Measurements from ENCODE around the gene FOXQ1. TPM values are rescaled to one million over a fixed set of nuclear protein-coding genes. Genes with fewer than 3 reads are reported as not detected.

Gene FOXQ1
- total and polyA plus RNA-seq, 2 of the 13 experiments (the other 11 are each of a cell fraction or from before 2014, with no cell fraction given), result 35.2 to 39.8 TPM

- TF ChIP-seq LCORL (IDR thresholded peaks at IDR 0.05) (peak; percentile 71; the same call in 1 of the 2 replicates), LCORL (CRISPR knock-in tag; IDR thresholded peaks at IDR 0.05) (peak; percentile 98), ZNF850 (CRISPR knock-in tag; conservative IDR thresholded peaks at IDR 0.05) (no peak), ZNF17 (CRISPR knock-in tag; IDR thresholded peaks at IDR 0.05) (no peak; the same call in 1 of the 2 replicates), ZFY (CRISPR knock-in tag; IDR thresholded peaks at IDR 0.05) (peak; percentile 71), ZNF563 (CRISPR knock-in tag; IDR thresholded peaks at IDR 0.05) (no peak), TOPORS (CRISPR knock-in tag; IDR thresholded peaks at IDR 0.05) (peak; percentile 90), ZNF263 (CRISPR knock-in tag; IDR thresholded peaks at IDR 0.05) (peak; percentile 81), ZHX1 (CRISPR knock-in tag; IDR thresholded peaks at IDR 0.05; ENCODE audit: low read depth) (peak; percentile 93; the same call in 1 of the 2 replicates), ZNF326 (CRISPR knock-in tag; IDR thresholded peaks at IDR 0.05; ENCODE audit: borderline replicate concordance) (no peak), ZNF335 (CRISPR knock-in tag; IDR thresholded peaks at IDR 0.05) (peak; percentile 80), ZFP82 (CRISPR knock-in tag; IDR thresholded peaks at IDR 0.05; ENCODE audit: borderline replicate concordance) (peak; percentile 89), PRDM4 (CRISPR knock-in tag; IDR thresholded peaks at IDR 0.05; ENCODE audit: borderline replicate concordance) (no peak), KMT2B (CRISPR knock-in tag; IDR thresholded peaks at IDR 0.05) (peak; percentile 85), ZNF460 (CRISPR knock-in tag; IDR thresholded peaks at IDR 0.05; ENCODE audit: borderline replicate concordance) (peak; percentile 93), BATF2 (CRISPR knock-in tag; IDR thresholded peaks at IDR 0.05) (no peak), ZBTB1 (CRISPR knock-in tag; IDR thresholded peaks at IDR 0.05; ENCODE audit: borderline replicate concordance) (no peak), ARNT (IDR thresholded peaks at IDR 0.05) (no peak), ZNF180 (CRISPR knock-in tag; IDR thresholded peaks at IDR 0.05; ENCODE audit: borderline replicate concordance, low read depth) (no peak), CENPT (CRISPR knock-in tag; IDR thresholded peaks at IDR 0.05; ENCODE audit: low read depth) (no peak), ZNF383 (CRISPR knock-in tag; IDR thresholded peaks at IDR 0.05; ENCODE audit: borderline replicate concordance) (no peak; the same call in 1 of the 2 replicates), ARNTL (CRISPR knock-in tag; IDR thresholded peaks at IDR 0.05) (peak; percentile 95), KDM3A (CRISPR knock-in tag; IDR thresholded peaks at IDR 0.05; ENCODE audit: low read depth) (peak; percentile 97), ZSCAN31 (CRISPR knock-in tag; IDR thresholded peaks at IDR 0.05; ENCODE audit: low read depth) (peak; percentile 26; the same call in 1 of the 2 replicates)
Observed at GRCh38 chr6:1267790-1268762, 43.8 kb upstream of the FOXQ1 start (continued).
